Stomach (tissue), 9 donors: ENCODE results near the gene ZC2HC1C. TPM values are rescaled to one million over a fixed set of nuclear protein-coding genes. Genes with fewer than 3 reads are reported as not detected.

Experiments
- DNase-seq, 2 donors: peaks; one replicate each; pipeline versions ENCODE4 v3.0.0 to v3.0.0-alpha.2; 2013 to 2019
- H3K27ac ChIP-seq, 5 donors: fragments of 200-600 bp in 4 of 5; sonication (generic) in 4 of 5; one replicate each; pipeline ENCODE4 v1.5.1; 2013 to 2019; ENCODE audit warnings: mild to moderate bottlenecking in 1 of 5, moderate library complexity in 1 of 5
- H3K27me3 ChIP-seq, 3 donors: fragments of 200-600 bp; sonication (generic); one replicate each; pipeline ENCODE4 v1.5.1; 2017 to 2019; ENCODE audit warnings: mixed run types in 1 of 3
- H3K36me3 ChIP-seq, 4 donors: fragments of 200-600 bp; sonication (generic); 1 replicate in 3 of 4; 2 replicates in 1 of 4; pipeline ENCODE4 v1.5.1; 2016 to 2019
- H3K4me1 ChIP-seq, 4 donors: fragments of 200-600 bp; sonication (generic); one replicate each; pipeline ENCODE4 v1.5.1; 2016 to 2019
- H3K4me3 ChIP-seq, 4 donors: fragments of 200-600 bp; sonication (generic) in 3 of 4; one replicate each; pipeline ENCODE4 v1.5.1; 2016 to 2019; ENCODE audit warnings: mild to moderate bottlenecking in 1 of 4
- H3K9me3 ChIP-seq, 4 donors: fragments of 200-600 bp; sonication (generic); one replicate each; pipeline ENCODE4 v1.5.1; 2016 to 2019
- EP300 ChIP-seq: sonication (generic); formaldehyde crosslinking; IDR thresholded peaks from one replicate; pipeline ENCODE4 v1.6.1; 2017; ENCODE audit warnings: antibody characterized with exemption
- POLR2A ChIP-seq, 4 donors: fragments of 450-650 bp; IDR thresholded peaks; one replicate each; pipeline ENCODE4 v1.6.1; 2016; ENCODE audit warnings: antibody characterized with exemption in 4 of 4, control low read depth in 2 of 4, mild to moderate bottlenecking in 1 of 4, moderate library complexity in 1 of 4
- POLR2AphosphoS5 ChIP-seq, 3 donors: sonication (generic); formaldehyde crosslinking; IDR thresholded peaks; one replicate each; pipeline ENCODE4 v1.6.1; 2016; ENCODE audit warnings: antibody characterized with exemption in 3 of 3
- WGBS, 5 donors: extraction: QIAGEN DNeasy Blood & Tissue Kit in 3 of 5; methylation state at CpG; one replicate each; pipeline versions ENCODE4 v1.1.5 to v1.1.7; 2013 to 2018; 5-methylcytosine and 5-hydroxymethylcytosine counted together
- intact Hi-C: fragments of 100-400 bp; cut with DNase I; formaldehyde crosslinking; loops from one replicate; pipeline ENCODE4 v1.15.1; 2023; ENCODE audit warnings: low total_unique reads
- polyA plus RNA-seq, 3 donors: library from polyadenylated mRNA; stranded (reverse); fragments of 200-250 nt; gene quantifications; one replicate each; pipeline ENCODE4 v1.2.3, GENCODE V29; 2013
- total RNA-seq, 5 donors: library from RNA; depleted of rRNA; stranded (reverse); fragments of >200 nt; gene quantifications; one replicate each; pipeline versions ENCODE4 v1.1.0 to v1.2.3, GENCODE V29; 2014 to 2016
- TF ChIP-seq, protein P1 (sequence below), 7 experiments: fragments of 450-650 bp in 4 of 7; fragments of 200-600 bp in 3 of 7; sonication (generic) in 3 of 7; IDR thresholded peaks; one replicate each; pipeline ENCODE4 v1.5.1; 2016 to 2019; ENCODE audit warnings: antibody characterized with exemption in 7 of 7, control low read depth in 2 of 7, mild to moderate bottlenecking in 1 of 7
- donor health status: healthy with polysubstance abuse.
- donor health status: Bipolar disorder and iron deficiency.
- donor health status: healthy.

Gene ZC2HC1C
- total and polyA plus RNA-seq, 8 donors = 0.37 to 10.4 (median 4.1) TPM; not detected in 2

- H3K27ac ChIP-seq = peak overlapping the region; percentile 86 to 94 (median 91)
- no peaks in the 10 kb centered on the region for H3K9me3 ChIP-seq
- TF ChIP-seq, protein P1, sequence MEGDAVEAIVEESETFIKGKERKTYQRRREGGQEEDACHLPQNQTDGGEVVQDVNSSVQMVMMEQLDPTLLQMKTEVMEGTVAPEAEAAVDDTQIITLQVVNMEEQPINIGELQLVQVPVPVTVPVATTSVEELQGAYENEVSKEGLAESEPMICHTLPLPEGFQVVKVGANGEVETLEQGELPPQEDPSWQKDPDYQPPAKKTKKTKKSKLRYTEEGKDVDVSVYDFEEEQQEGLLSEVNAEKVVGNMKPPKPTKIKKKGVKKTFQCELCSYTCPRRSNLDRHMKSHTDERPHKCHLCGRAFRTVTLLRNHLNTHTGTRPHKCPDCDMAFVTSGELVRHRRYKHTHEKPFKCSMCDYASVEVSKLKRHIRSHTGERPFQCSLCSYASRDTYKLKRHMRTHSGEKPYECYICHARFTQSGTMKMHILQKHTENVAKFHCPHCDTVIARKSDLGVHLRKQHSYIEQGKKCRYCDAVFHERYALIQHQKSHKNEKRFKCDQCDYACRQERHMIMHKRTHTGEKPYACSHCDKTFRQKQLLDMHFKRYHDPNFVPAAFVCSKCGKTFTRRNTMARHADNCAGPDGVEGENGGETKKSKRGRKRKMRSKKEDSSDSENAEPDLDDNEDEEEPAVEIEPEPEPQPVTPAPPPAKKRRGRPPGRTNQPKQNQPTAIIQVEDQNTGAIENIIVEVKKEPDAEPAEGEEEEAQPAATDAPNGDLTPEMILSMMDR (IDR thresholded peaks at IDR 0.05) = no peak
- TF ChIP-seq POLR2AphosphoS5 (IDR thresholded peaks at IDR 0.05) = peak in 1 of 3 donors; percentile 10
- no peak for TF ChIP-seq EP300
- 68 to 83% (median 80%) methylated on average over 9 of the region's 9 CpGs for WGBS, 5 donors
- H3K4me1 ChIP-seq = peaks cover 19 to 27% (median 24%) of the 10 kb centered on the region in 4 donors
- H3K27me3 ChIP-seq = no peaks in the 10 kb centered on the region
- peak in 1 of 2 donors; percentile 75 for DNase-seq
- intact Hi-C loops = loop anchor here (10.0 kb wide), 1 partner anchor 116 kb away; the partner anchor contains the start of gene PGF
- H3K4me3 ChIP-seq = peak overlapping the region in 1 of 4 donors; percentile 60
- no peaks in the 10 kb centered on the region for H3K36me3 ChIP-seq
Observed at GRCh38 chr14:75070383-75070782, 942 bp downstream of the ZC2HC1C start.

DNA sequence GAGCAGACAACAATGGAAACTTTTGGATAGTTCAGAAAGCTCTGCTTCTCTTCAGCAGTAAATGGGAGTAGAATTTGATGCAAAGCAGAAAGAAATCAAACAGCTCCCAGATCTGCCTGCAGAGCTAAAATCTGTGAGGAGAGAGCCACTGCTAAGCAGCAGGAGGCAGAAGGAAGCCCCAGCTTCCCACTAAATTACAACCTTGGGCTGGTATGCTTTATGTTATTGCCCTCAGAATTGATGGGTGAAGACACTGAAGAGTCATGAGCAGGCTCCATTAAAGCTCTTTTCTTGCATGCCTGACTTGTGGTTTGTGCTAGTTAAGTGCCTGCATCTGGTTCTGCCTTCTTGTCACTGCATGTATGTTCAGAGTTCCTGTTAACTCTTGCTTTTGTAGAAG, 8.4 kb downstream of the ZC2HC1C start:
- peak in 1 of 2 donors; percentile 18 for DNase-seq
- TF ChIP-seq EP300 = no peak
- TF ChIP-seq POLR2AphosphoS5 (IDR thresholded peaks at IDR 0.05) = no peak
- TF ChIP-seq, protein P1 (IDR thresholded peaks at IDR 0.05) = no peak
- no peak for TF ChIP-seq POLR2A (IDR thresholded peaks at IDR 0.05)

DNA sequence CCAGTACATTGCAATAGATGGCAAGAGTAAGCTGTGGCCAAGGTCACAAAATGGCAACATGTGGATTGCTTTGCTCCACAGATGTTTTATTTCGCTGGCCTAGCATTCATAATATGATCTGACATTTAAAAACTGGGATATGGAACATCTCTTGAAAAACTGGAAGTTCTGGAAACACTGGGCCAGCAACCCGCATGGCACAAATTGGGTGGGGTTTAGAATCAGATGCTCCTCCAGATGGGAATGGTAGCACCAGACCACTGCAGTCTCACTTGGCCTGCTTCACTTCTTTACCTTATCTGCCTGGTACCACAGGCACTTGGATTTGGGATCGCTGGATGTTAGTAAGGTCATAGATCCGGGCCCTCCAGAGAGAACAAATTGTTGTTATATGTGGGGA, 10.1 kb downstream of the ZC2HC1C start:
- TF ChIP-seq, protein P1 (IDR thresholded peaks at IDR 0.05) = no peak
- TF ChIP-seq POLR2AphosphoS5 (IDR thresholded peaks at IDR 0.05) (no peak), EP300 (no peak)
- intact Hi-C loops = loop anchor here (10.0 kb wide), 1 partner anchor 125 kb away; the partner anchor contains the start of gene PGF

More for the DNA sequence above, 8.4 kb downstream of the ZC2HC1C start:
- H3K27ac ChIP-seq = no peak overlapping the region
- H3K9me3 ChIP-seq = no peaks in the 10 kb centered on the region
- H3K36me3 ChIP-seq = peaks cover 0 to 14% (median 13%) of the 10 kb centered on the region in 4 donors
- H3K4me1 ChIP-seq = peaks cover 0 to 14% (median 8%) of the 10 kb centered on the region in 4 donors
- no peaks in the 10 kb centered on the region for H3K27me3 ChIP-seq
- H3K4me3 ChIP-seq = no peak overlapping the region
- intact Hi-C loops = loop anchor here (10.0 kb wide), 1 partner anchor 123 kb away; the partner anchor contains the start of gene PGF

DNA sequence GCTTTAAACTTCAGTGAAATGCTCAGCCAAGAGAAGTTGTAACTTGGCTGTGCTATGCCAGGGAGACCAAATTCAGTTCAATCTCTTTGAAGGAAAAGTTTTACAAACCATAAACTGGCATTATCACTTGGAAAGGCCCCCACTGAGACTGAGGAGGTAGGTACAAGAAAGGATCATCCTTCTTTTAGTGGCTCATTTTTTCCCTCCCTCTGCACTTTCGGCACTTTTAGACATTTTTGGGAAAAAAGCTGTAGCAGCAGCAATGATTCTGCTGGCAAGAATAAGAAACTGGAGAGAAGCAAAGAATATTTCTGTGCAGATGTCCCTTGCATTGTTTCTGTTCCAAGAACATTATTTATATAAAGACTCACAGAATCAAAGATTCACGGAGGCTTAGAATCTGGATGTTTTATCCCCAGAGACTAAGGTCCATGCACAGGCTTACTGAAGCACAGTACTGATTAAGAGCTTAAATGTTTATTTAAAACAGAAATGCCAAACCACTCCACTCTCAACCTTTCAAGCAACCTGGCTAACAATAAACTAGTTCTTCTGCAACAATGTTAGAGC, 12.3 kb downstream of the ZC2HC1C start:
- no peaks in the 10 kb centered on the region for H3K27me3 ChIP-seq
- 44 to 65% (median 63%) methylated on average over 2 of the region's 2 CpGs for WGBS, 5 donors
- H3K27ac ChIP-seq = peak overlapping the region in 2 of 5 donors; percentile 28 to 67
- H3K9me3 ChIP-seq = no peaks in the 10 kb centered on the region
- H3K36me3 ChIP-seq = peaks cover 21 to 53% (median 52%) of the 10 kb centered on the region in 4 donors
- H3K4me3 ChIP-seq = no peak overlapping the region
- no peak for TF ChIP-seq POLR2AphosphoS5 (IDR thresholded peaks at IDR 0.05)
- no peak for TF ChIP-seq POLR2A (IDR thresholded peaks at IDR 0.05)
- TF ChIP-seq EP300 = no peak
- TF ChIP-seq, protein P1 (IDR thresholded peaks at IDR 0.05) = no peak
- peak in 1 of 2 donors; percentile 34 for DNase-seq
- intact Hi-C loops = loop anchor here (10.0 kb wide), 1 partner anchor 167 kb away; no protein-coding TSS in a partner anchor
- H3K4me1 ChIP-seq = peaks cover 0 to 14% (median 8%) of the 10 kb centered on the region in 4 donors

More for the DNA sequence above, 10.1 kb downstream of the ZC2HC1C start:
- Histone ChIP-seq H3K27me3 (no peaks in the 10 kb centered on the region), H3K9me3 (no peaks in the 10 kb centered on the region), H3K4me1 (peaks cover 0 to 14% (median 8%) of the 10 kb centered on the region in 4 donors), H3K27ac (no peak overlapping the region), H3K4me3 (no peak overlapping the region), H3K36me3 (peaks cover 8 to 31% (median 30%) of the 10 kb centered on the region in 4 donors)
- 40 to 84% (median 47%) methylated on average over 4 of the region's 4 CpGs for WGBS, 5 donors
- DNase-seq = no peak
